ENCODE data around the gene STRIP2. TPM values are rescaled to one million over a fixed set of nuclear protein-coding genes. Genes with fewer than 3 reads are reported as not detected.

The STRIP2 gene
- total RNA-seq, 2 experiments from 2014 or later: 2.1 to 4.3 TPM

DNA sequence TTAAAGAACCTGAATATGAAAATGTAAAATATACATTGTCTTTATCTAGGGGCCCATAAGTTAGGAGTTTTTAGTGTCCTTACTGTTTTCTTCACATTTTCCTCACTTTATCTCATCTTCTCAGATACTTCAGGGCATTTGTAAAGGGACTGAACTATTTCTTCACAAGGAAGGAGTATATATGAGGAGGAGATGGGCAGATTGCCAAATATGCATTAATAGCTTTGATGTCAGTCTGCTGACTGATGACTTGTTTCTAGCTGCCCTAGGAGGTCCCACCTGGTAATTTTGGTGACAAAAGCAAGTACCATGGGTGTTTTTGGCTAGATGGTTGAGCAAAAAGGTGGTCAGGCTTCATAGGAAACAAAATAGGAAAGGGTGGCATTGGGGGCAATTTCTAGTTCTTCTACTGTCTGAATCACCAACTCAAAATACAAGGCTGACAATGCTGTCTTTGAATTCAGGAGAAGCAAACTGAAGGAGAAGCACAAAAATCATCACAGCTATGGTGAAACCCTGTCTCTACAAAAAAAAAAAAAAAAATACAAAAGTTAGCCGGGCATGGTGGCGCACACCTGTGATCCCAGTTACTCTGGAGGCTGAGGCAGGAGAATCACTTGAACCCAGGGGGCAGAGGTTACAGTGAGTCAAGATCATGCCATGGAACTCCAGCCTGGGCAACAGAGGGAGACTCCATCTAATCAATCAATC lies 10.4 kb upstream of the STRIP2 start:
- CTCF ChIA-PET (ENCODE audit: unreplicated experiment): interaction anchor here (0.6 kb wide), 1 partner anchor 29 kb away, joined by 4 read pairs; no protein-coding TSS in a partner anchor
- TF ChIP-seq EZH2phosphoT487 (IDR thresholded peaks at IDR 0.05; ENCODE audit: borderline replicate concordance, low read depth, low read length): no peak
- TF ChIP-seq, protein P1, sequence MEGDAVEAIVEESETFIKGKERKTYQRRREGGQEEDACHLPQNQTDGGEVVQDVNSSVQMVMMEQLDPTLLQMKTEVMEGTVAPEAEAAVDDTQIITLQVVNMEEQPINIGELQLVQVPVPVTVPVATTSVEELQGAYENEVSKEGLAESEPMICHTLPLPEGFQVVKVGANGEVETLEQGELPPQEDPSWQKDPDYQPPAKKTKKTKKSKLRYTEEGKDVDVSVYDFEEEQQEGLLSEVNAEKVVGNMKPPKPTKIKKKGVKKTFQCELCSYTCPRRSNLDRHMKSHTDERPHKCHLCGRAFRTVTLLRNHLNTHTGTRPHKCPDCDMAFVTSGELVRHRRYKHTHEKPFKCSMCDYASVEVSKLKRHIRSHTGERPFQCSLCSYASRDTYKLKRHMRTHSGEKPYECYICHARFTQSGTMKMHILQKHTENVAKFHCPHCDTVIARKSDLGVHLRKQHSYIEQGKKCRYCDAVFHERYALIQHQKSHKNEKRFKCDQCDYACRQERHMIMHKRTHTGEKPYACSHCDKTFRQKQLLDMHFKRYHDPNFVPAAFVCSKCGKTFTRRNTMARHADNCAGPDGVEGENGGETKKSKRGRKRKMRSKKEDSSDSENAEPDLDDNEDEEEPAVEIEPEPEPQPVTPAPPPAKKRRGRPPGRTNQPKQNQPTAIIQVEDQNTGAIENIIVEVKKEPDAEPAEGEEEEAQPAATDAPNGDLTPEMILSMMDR (conservative IDR thresholded peaks at IDR 0.05; ENCODE audit: low read length): no peak
- intact Hi-C loops (cut with micrococcal nuclease; ENCODE audit: unreplicated experiment): no loop called here
- DNase-seq (ENCODE audit: low spot score): no peak
- no TSS peak for BruUV-seq (replicated peaks)
- Histone ChIP-seq H3K36me3 (ENCODE audit: insufficient read depth, low read length) (no peaks in the 10 kb centered on the region), H3K9me2 (ENCODE audit: insufficient read depth, low read length) (no peaks in the 10 kb centered on the region), H3K27ac (ENCODE audit: low read depth, low read length, poor library complexity, severe bottlenecking) (no peak overlapping the region), H3K9me3 (ENCODE audit: low read length) (no peaks in the 10 kb centered on the region), H3K79me2 (ENCODE audit: insufficient read depth, low read depth, low read length) (no peaks in the 10 kb centered on the region), H3K4me3 (ENCODE audit: low read depth, low read length, poor library complexity, severe bottlenecking) (no peak overlapping the region), H3K4me2 (ENCODE audit: low read length) (no peak overlapping the region), H3K4me1 (ENCODE audit: insufficient read depth, low read length, poor library complexity, severe bottlenecking) (no peaks in the 10 kb centered on the region), H4K20me1 (ENCODE audit: insufficient read depth, low read length) (no peaks in the 10 kb centered on the region), H2AFZ (ENCODE audit: low read length) (no peak overlapping the region)
- POLR2A ChIA-PET: interaction anchor here (0.7 to 1.5 kb wide), 5 partner anchors 10 to 569 kb away, joined by 3 to 4 read pairs (median 3); partner anchors contain the start of gene STRIP2

DNA sequence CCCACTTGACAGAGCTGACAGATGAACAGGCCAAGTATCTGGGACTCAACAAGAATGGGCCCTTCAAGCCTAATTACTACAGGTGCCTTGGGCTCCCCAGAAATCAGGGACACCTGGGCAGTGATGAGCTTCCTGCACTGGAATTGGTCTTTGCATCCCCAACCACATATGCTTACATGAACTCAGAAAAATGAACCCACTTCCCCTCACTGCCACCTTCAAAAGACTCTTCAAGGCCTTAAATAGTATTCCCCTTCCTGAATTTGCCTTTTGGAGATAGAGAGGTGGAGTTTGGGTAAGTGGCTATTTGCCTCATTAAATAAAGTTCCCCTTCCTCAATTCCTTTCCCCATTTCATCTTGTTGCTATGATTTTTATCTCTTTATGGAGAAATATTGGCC lies 7.8 kb upstream of the STRIP2 start:
- DNase-seq (ENCODE audit: low spot score): no peak
- Histone ChIP-seq H4K20me1 (ENCODE audit: insufficient read depth, low read length) (no peaks in the 10 kb centered on the region), H3K4me1 (ENCODE audit: insufficient read depth, low read length, poor library complexity, severe bottlenecking) (no peaks in the 10 kb centered on the region), H3K79me2 (ENCODE audit: insufficient read depth, low read depth, low read length) (no peaks in the 10 kb centered on the region), H3K4me2 (ENCODE audit: low read length) (no peak overlapping the region), H3K27ac (ENCODE audit: low read depth, low read length, poor library complexity, severe bottlenecking) (no peak overlapping the region), H2AFZ (ENCODE audit: low read length) (no peak overlapping the region), H3K9me3 (ENCODE audit: low read length) (no peaks in the 10 kb centered on the region), H3K4me3 (ENCODE audit: low read depth, low read length, poor library complexity, severe bottlenecking) (no peak overlapping the region), H3K9me2 (ENCODE audit: insufficient read depth, low read length) (no peaks in the 10 kb centered on the region), H3K36me3 (ENCODE audit: insufficient read depth, low read length) (no peaks in the 10 kb centered on the region)
- CTCF ChIA-PET (ENCODE audit: unreplicated experiment): no interaction called here
- POLR2A ChIA-PET: interaction anchor here (0.6 to 1.6 kb wide), 4 partner anchors 13 to 257 kb away, joined by 3 to 4 read pairs (median 4); no protein-coding TSS in a partner anchor
- BruUV-seq (replicated peaks): no TSS peak
- intact Hi-C loops (cut with micrococcal nuclease; ENCODE audit: unreplicated experiment): no loop called here
- TF ChIP-seq, protein P1 (conservative IDR thresholded peaks at IDR 0.05; ENCODE audit: low read length): no peak
- no peak for TF ChIP-seq EZH2phosphoT487 (IDR thresholded peaks at IDR 0.05; ENCODE audit: borderline replicate concordance, low read depth, low read length)

DNA sequence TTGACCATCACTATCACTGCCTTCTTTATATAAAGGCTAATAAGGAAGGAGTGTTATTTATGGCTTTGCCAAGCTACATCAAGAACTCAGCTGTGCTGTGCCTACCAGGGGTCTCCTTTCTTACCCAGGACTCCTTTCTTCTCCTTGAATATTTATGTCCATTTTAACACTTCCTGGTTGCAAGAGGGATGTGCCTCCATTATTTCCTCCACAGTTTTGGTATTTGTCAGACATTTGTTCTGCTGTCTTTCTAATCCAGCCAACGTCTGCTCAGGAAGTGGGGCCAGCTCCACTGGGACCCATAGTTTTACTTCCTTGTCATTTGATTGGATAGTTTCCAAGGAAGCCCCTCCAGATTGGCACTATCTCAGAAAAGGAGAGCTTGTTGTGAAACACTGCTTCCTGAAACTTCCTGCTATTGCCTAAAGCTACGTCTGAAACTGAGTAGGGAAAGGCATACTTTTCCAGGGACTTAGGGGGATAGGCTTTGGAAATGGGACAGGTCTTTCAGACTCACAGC lies 6.6 kb upstream of the STRIP2 start:
- H3K79me2 ChIP-seq (ENCODE audit: insufficient read depth, low read depth, low read length): no peaks in the 10 kb centered on the region
- CTCF ChIA-PET (ENCODE audit: unreplicated experiment): no interaction called here

More for the DNA sequence above, 6.6 kb upstream of the STRIP2 start:
- Histone ChIP-seq H3K4me3 (ENCODE audit: low read depth, low read length, poor library complexity, severe bottlenecking) (no peak overlapping the region), H3K9me2 (ENCODE audit: insufficient read depth, low read length) (no peaks in the 10 kb centered on the region), H2AFZ (ENCODE audit: low read length) (no peak overlapping the region), H3K9me3 (ENCODE audit: low read length) (no peaks in the 10 kb centered on the region), H3K4me1 (ENCODE audit: insufficient read depth, low read length, poor library complexity, severe bottlenecking) (no peaks in the 10 kb centered on the region), H4K20me1 (ENCODE audit: insufficient read depth, low read length) (no peaks in the 10 kb centered on the region), H3K27ac (ENCODE audit: low read depth, low read length, poor library complexity, severe bottlenecking) (no peak overlapping the region), H3K36me3 (ENCODE audit: insufficient read depth, low read length) (no peaks in the 10 kb centered on the region), H3K4me2 (ENCODE audit: low read length) (no peak overlapping the region)
- TF ChIP-seq, protein P1 (conservative IDR thresholded peaks at IDR 0.05; ENCODE audit: low read length): no peak
- TF ChIP-seq EZH2phosphoT487 (IDR thresholded peaks at IDR 0.05; ENCODE audit: borderline replicate concordance, low read depth, low read length): no peak
- BruUV-seq (replicated peaks): no TSS peak
- intact Hi-C loops (cut with micrococcal nuclease; ENCODE audit: unreplicated experiment): no loop called here
- POLR2A ChIA-PET: interaction anchor here (1.6 kb wide), 1 partner anchor 12 kb away, joined by 4 read pairs; no protein-coding TSS in a partner anchor
- no peak for DNase-seq (ENCODE audit: low spot score)

Data from OCI-LY7 (cell line).